HL-60 (cell line): ENCODE data around the gene JAK1.

Experiments used
- DNase-seq, 2 experiments: peaks; one replicate each; pipeline ENCODE4 v3.0.0-alpha.2; 2010 to 2020; ENCODE audit warnings: low read depth in 1 of 2, low spot score in 1 of 2
- H3K27ac ChIP-seq: fragments of 250-450 bp; sonication (Bioruptor Pico); replicated peaks from 2 replicates; pipeline ENCODE4 v1.5.1; 2020; ENCODE audit warnings: mild to moderate bottlenecking, moderate library complexity
- H3K27me3 ChIP-seq: fragments of 250-450 bp; sonication (Bioruptor Pico); 2 replicates; pipeline ENCODE4 v1.5.1; 2021; ENCODE audit warnings: mild to moderate bottlenecking, moderate library complexity; ENCODE audit not compliant: insufficient read depth, poor library complexity, severe bottlenecking
- H3K4me3 ChIP-seq: replicated peaks from 2 replicates; pipeline ENCODE4 v1.5.1; 2011; ENCODE audit warnings: mild to moderate bottlenecking, control low read depth, low read length; ENCODE audit not compliant: insufficient read depth
- GABPA ChIP-seq: IDR thresholded peaks from 2 replicates; pipeline ENCODE4 v1.6.1; 2012; ENCODE audit warnings: low read depth
- POLR2AphosphoS5 ChIP-seq: IDR thresholded peaks from 2 replicates; pipeline ENCODE4 v1.6.1; 2012; ENCODE audit warnings: low read depth
- SPI1 ChIP-seq: IDR thresholded peaks from 2 replicates; pipeline ENCODE4 v1.6.1; 2012; ENCODE audit warnings: low read depth, mild to moderate bottlenecking, borderline replicate concordance
- TF ChIP-seq, protein P1 (sequence below): IDR thresholded peaks from one replicate; pipeline ENCODE4 v1.5.1; 2011; ENCODE audit warnings: low read length, control low read depth, inconsistent platforms; ENCODE audit not compliant: insufficient read depth
- TF ChIP-seq, protein P2 (sequence below): IDR thresholded peaks from 2 replicates; pipeline ENCODE4 v1.6.1; 2012; ENCODE audit warnings: low read depth; ENCODE audit not compliant: insufficient replicate concordance

Gene JAK1

DNA sequence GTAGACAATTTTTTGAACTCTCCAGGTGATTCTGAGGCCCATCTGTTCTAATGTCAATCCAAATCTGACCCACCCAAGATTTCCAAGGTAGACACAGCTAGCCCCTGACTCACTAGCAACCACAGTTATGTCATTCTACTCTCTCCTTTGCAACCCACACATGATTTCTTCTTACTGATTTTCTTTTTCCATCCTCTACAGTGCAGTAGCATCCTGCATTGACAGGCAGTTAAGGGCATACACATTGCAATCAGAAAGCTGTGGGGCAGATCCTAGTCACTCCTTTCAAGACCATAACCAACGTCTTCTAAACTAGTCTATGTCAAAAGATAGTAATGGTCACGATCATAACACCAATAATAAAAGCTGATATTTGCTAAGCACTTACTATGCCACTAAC is 54.2 kb downstream of the JAK1 start:
- DNase-seq = no peak
- TF ChIP-seq GABPA (no peak), SPI1 (no peak), POLR2AphosphoS5 (no peak)
- TF ChIP-seq, protein P1, sequence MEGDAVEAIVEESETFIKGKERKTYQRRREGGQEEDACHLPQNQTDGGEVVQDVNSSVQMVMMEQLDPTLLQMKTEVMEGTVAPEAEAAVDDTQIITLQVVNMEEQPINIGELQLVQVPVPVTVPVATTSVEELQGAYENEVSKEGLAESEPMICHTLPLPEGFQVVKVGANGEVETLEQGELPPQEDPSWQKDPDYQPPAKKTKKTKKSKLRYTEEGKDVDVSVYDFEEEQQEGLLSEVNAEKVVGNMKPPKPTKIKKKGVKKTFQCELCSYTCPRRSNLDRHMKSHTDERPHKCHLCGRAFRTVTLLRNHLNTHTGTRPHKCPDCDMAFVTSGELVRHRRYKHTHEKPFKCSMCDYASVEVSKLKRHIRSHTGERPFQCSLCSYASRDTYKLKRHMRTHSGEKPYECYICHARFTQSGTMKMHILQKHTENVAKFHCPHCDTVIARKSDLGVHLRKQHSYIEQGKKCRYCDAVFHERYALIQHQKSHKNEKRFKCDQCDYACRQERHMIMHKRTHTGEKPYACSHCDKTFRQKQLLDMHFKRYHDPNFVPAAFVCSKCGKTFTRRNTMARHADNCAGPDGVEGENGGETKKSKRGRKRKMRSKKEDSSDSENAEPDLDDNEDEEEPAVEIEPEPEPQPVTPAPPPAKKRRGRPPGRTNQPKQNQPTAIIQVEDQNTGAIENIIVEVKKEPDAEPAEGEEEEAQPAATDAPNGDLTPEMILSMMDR = no peak
- TF ChIP-seq, protein P2, sequence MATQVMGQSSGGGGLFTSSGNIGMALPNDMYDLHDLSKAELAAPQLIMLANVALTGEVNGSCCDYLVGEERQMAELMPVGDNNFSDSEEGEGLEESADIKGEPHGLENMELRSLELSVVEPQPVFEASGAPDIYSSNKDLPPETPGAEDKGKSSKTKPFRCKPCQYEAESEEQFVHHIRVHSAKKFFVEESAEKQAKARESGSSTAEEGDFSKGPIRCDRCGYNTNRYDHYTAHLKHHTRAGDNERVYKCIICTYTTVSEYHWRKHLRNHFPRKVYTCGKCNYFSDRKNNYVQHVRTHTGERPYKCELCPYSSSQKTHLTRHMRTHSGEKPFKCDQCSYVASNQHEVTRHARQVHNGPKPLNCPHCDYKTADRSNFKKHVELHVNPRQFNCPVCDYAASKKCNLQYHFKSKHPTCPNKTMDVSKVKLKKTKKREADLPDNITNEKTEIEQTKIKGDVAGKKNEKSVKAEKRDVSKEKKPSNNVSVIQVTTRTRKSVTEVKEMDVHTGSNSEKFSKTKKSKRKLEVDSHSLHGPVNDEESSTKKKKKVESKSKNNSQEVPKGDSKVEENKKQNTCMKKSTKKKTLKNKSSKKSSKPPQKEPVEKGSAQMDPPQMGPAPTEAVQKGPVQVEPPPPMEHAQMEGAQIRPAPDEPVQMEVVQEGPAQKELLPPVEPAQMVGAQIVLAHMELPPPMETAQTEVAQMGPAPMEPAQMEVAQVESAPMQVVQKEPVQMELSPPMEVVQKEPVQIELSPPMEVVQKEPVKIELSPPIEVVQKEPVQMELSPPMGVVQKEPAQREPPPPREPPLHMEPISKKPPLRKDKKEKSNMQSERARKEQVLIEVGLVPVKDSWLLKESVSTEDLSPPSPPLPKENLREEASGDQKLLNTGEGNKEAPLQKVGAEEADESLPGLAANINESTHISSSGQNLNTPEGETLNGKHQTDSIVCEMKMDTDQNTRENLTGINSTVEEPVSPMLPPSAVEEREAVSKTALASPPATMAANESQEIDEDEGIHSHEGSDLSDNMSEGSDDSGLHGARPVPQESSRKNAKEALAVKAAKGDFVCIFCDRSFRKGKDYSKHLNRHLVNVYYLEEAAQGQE = no peak
- Histone ChIP-seq H3K27ac (no peak overlapping the region), H3K27me3 (no peaks in the 10 kb centered on the region), H3K4me3 (no peak overlapping the region)

DNA sequence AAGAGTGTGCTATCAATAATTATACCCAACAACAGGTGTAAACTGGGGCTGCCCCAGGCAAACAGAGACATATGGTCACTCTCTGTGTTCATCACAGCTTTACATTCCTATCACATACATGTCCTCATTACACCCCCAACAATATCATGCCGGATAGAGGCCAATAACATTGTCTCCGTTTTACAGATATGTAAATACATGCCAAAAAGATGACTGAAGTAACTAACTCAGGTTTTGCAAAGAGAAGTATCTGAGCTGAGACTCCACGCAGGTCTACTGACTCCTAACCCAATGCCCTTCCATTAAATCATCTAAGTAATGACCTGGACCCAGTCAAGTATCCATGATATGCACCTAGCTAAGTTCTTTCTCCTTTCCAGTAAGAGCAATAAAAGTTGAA is 55.0 kb downstream of the JAK1 start:
- Histone ChIP-seq H3K4me3 (no peak overlapping the region), H3K27ac (no peak overlapping the region)
- TF ChIP-seq SPI1 (no peak), GABPA (no peak), POLR2AphosphoS5 (no peak)
- TF ChIP-seq, protein P1 = no peak
- TF ChIP-seq, protein P2 = no peak

DNA sequence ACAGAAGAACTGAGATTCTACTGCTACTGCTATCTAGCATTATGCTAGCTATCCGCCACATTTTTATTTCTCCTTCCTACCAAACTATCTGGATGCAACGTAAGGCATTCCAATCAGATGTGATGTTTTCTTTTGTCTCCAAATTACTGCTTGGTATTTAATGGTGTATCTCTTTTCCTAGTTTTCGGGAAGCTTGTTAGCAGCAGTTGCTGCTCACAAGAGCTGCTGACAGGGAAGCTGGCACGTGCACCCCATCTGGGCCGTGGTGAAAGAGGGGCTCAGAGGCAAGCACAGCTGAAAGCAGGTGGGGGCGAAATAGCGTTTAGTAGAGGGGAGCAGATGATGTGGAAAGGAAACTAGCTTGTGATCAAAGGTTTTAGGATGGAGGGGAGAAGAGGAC is 57.3 kb downstream of the JAK1 start:
- DNase-seq = no peak
- no peaks in the 10 kb centered on the region for H3K27me3 ChIP-seq
- TF ChIP-seq POLR2AphosphoS5 (no peak), GABPA (no peak), SPI1 (no peak)
- TF ChIP-seq, protein P1 = no peak
- TF ChIP-seq, protein P2 = no peak
- no peak overlapping the region for H3K27ac ChIP-seq
- H3K4me3 ChIP-seq = no peak overlapping the region

More for the DNA sequence above, 55.0 kb downstream of the JAK1 start:
- no peaks in the 10 kb centered on the region for H3K27me3 ChIP-seq
- DNase-seq = no peak
